Left ventricle myocardium inferior (tissue), 1 donor: ENCODE results near the gene SEC61A1. TPM values are rescaled to one million over a fixed set of nuclear protein-coding genes. Genes with fewer than 3 reads are reported as not detected.

Experiments
- DNase-seq: peaks from one replicate; pipeline ENCODE4 v3.0.0-alpha.2; 2020
- H3K27ac ChIP-seq: fragments of 200-600 bp; replicated peaks from 2 replicates; pipeline ENCODE4 v1.8.0; 2021
- H3K27me3 ChIP-seq: fragments of 200-600 bp; 2 replicates; pipeline ENCODE4 v1.8.0; 2021; ENCODE audit warnings: low read depth
- H3K36me3 ChIP-seq: fragments of 200-600 bp; 2 replicates; pipeline ENCODE4 v1.8.0; 2021
- H3K4me1 ChIP-seq: fragments of 200-600 bp; 2 replicates; pipeline ENCODE4 v1.8.0; 2021
- H3K4me3 ChIP-seq: fragments of 200-600 bp; 2 replicates; pipeline ENCODE4 v1.8.0; 2021; ENCODE audit warnings: mild to moderate bottlenecking, moderate library complexity
- H3K9me3 ChIP-seq: fragments of 200-600 bp; replicated peaks from 2 replicates; pipeline ENCODE4 v1.8.0; 2021
- CTCF ChIP-seq: fragments of 200-600 bp; IDR thresholded peaks from 2 replicates; pipeline ENCODE4 v1.8.0; 2021; ENCODE audit warnings: antibody characterized with exemption, mild to moderate bottlenecking, borderline replicate concordance
- intact Hi-C: fragments of 100-400 bp; cut with micrococcal nuclease; formaldehyde crosslinking; loops from one replicate; pipeline ENCODE4 v1.11.0; 2022
- total RNA-seq: library from RNA; stranded (reverse); fragmentation: NEBNext Ultra II Directional; extraction: Animal tissue kit (Norgen Biotek cat#: 25700); gene quantifications from one replicate; pipeline ENCODE4 v1.2.1, GENCODE V29; 2021
- donor health status: DM: no; HTN: yes; CAD: no; lungs with severe emphysema.

Gene SEC61A1
- total RNA-seq, 1 donor from 2014 or later: 65.8 TPM

GRCh38 chr3:128082546-128082945 lies 30.3 kb downstream of the SEC61A1 start:
- no peaks in the 10 kb centered on the region for H3K27me3 ChIP-seq
- intact Hi-C loops: no loop called here
- peak overlapping the region; percentile 88 for H3K27ac ChIP-seq
- no peak for TF ChIP-seq CTCF
- H3K36me3 ChIP-seq: peaks cover 20% of the 10 kb centered on the region
- peaks cover 78% of the 10 kb centered on the region for H3K4me1 ChIP-seq
- no peak for DNase-seq
- H3K4me3 ChIP-seq: no peak overlapping the region
- H3K9me3 ChIP-seq: no peaks in the 10 kb centered on the region

DNA sequence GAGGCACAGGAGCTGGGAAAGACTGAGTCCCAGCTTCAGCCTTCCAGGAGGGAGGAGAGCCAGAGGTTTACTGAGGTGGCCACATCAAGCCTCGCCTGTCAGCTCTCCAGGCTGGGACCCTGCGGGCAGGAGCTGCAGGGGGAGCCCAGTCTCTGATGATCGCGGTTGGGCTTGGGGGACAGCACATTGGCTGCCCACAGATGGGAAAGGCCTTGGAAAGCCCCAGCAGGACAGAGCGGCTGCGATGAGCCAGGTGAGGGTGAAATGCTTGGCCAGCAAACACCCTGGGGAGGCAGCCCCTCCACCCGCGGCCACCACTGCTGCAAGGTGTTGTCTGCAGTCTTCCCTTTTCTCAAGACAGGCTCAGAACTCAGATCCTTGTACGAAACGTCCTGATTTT lies 31.2 kb downstream of the SEC61A1 start:
- no peak overlapping the region for H3K4me3 ChIP-seq
- H3K9me3 ChIP-seq: no peaks in the 10 kb centered on the region
- peaks cover 20% of the 10 kb centered on the region for H3K36me3 ChIP-seq
- intact Hi-C loops: no loop called here
- peak overlapping the region; percentile 88 for H3K27ac ChIP-seq
- peaks cover 73% of the 10 kb centered on the region for H3K4me1 ChIP-seq
- no peaks in the 10 kb centered on the region for H3K27me3 ChIP-seq
- DNase-seq: no peak
- no peak for TF ChIP-seq CTCF

DNA sequence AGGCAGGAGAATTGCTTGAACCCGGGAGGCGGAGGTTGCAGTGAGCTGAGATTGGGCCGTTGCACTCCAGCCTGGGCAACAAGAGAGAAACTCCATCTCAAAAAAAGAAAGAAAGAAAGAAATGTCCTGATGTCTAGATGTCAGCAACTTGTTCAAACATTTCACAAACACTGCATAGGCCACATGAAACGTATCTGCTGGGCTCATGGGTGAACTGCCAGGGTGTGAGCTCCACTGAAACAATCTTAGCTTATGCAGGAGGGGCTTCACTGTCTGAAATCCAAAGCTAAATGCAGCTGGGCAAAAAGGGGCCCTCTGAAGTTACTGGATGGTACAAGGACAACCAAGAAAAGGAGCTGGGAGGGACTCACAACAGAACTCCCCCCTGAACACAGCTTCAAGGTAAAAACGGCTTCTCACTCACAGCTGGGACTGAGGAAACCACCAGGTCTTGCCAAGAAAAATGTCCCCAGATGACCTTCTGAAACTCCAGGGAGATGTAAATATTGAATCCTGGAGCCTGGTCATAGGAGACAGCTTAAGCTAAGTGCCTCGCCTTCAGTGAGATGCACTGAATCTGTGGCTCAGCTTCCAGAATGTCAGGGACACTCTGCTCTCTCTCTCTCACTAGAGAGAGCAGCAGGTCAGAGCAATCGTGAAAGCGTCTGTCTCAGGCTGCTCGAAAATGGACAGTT lies 31.9 kb downstream of the SEC61A1 start:
- peak overlapping the region; percentile 88 for H3K27ac ChIP-seq
- no peak overlapping the region for H3K4me3 ChIP-seq
- DNase-seq: no peak
- H3K36me3 ChIP-seq: peaks cover 20% of the 10 kb centered on the region
- H3K4me1 ChIP-seq: peaks cover 70% of the 10 kb centered on the region
- intact Hi-C loops: no loop called here
- H3K9me3 ChIP-seq: no peaks in the 10 kb centered on the region
- H3K27me3 ChIP-seq: no peaks in the 10 kb centered on the region
- TF ChIP-seq CTCF: no peak

GRCh38 chr3:128084675-128085021 lies 32.4 kb downstream of the SEC61A1 start:
- no peak for DNase-seq
- Histone ChIP-seq H3K36me3 (peaks cover 20% of the 10 kb centered on the region), H3K4me3 (no peak overlapping the region), H3K27ac (peak overlapping the region; percentile 88), H3K9me3 (no peaks in the 10 kb centered on the region), H3K27me3 (no peaks in the 10 kb centered on the region), H3K4me1 (peaks cover 65% of the 10 kb centered on the region)
- TF ChIP-seq CTCF: no peak
- intact Hi-C loops: no loop called here

- no peak overlapping the region for H3K4me3 ChIP-seq
- no peak overlapping the region for H3K27ac ChIP-seq
- peaks cover 23% of the 10 kb centered on the region for H3K4me1 ChIP-seq
- H3K27me3 ChIP-seq: no peaks in the 10 kb centered on the region
- intact Hi-C loops: no loop called here
- H3K36me3 ChIP-seq: peaks cover 29% of the 10 kb centered on the region
- DNase-seq: no peak
- H3K9me3 ChIP-seq: no peaks in the 10 kb centered on the region
- TF ChIP-seq CTCF: no peak
These were observed 36.9 kb downstream of the SEC61A1 start for GRCh38 chr3:128089135-128089534.
